22Rv1 (cell line): Measurements from ENCODE around the gene JMJD1C.
"Not testable (repeated sequence)": the region's sequence is repeated elsewhere in the genome, so short reads cannot be mapped to it uniquely, and the experiment has no call there.

ENCODE experiments used
- ZFX ChIP-seq: fragments of 450-650 bp; IDR thresholded peaks from 2 replicates; pipeline ENCODE4 v1.6.1; 2017; ENCODE audit warnings: antibody characterized with exemption, borderline replicate concordance
- TF ChIP-seq, protein P1 (sequence below): fragments of 450-650 bp; IDR thresholded peaks from 2 replicates; pipeline ENCODE4 v1.5.1; 2017; ENCODE audit warnings: mild to moderate bottlenecking

DNA sequence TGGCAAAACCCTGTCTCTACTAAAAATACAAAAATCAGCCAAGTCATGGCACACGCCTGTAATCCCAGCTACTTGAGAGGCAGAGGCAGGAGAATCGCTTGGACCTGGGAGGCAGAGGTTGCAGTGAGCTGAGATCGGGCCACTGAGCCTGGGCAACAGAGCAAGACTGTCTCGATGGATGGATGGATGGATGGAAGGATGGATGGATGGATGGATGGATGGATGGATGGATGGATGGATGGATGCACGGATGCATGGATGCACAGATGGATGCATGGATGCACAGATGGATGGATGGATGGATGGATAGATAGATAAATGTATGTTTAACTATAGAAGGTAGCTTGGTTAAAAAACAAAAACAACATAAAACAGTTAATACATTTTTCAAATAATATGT, 34.8 kb upstream of the JMJD1C start:
- TF ChIP-seq, protein P1, sequence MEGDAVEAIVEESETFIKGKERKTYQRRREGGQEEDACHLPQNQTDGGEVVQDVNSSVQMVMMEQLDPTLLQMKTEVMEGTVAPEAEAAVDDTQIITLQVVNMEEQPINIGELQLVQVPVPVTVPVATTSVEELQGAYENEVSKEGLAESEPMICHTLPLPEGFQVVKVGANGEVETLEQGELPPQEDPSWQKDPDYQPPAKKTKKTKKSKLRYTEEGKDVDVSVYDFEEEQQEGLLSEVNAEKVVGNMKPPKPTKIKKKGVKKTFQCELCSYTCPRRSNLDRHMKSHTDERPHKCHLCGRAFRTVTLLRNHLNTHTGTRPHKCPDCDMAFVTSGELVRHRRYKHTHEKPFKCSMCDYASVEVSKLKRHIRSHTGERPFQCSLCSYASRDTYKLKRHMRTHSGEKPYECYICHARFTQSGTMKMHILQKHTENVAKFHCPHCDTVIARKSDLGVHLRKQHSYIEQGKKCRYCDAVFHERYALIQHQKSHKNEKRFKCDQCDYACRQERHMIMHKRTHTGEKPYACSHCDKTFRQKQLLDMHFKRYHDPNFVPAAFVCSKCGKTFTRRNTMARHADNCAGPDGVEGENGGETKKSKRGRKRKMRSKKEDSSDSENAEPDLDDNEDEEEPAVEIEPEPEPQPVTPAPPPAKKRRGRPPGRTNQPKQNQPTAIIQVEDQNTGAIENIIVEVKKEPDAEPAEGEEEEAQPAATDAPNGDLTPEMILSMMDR = not testable (repeated sequence)
- TF ChIP-seq ZFX = not testable (repeated sequence)
